K562 (cell line): ENCODE measurements around the gene CYP21A2. TPM values are rescaled to one million over a fixed set of nuclear protein-coding genes. Genes with fewer than 3 reads are reported as not detected.

Experiments
- BRF2 ChIP-seq: IDR thresholded peaks from 3 replicates; pipeline ENCODE4 v1.6.1; 2011; ENCODE audit warnings: borderline replicate concordance, mild to moderate bottlenecking; ENCODE audit not compliant: insufficient read length, insufficient read depth
- CBFA2T2 ChIP-seq: fragments of 450-650 bp; conservative IDR thresholded peaks from 2 replicates; pipeline ENCODE4 v1.6.1; 2017; ENCODE audit warnings: mild to moderate bottlenecking
- CBX3 ChIP-seq, 2 experiments: IDR thresholded peaks; 1 replicate in 1 of 2; 2 replicates in 1 of 2; pipeline ENCODE4 v1.6.1; 2012; ENCODE audit warnings: inconsistent platforms in 2 of 2, low read length in 2 of 2, borderline replicate concordance in 1 of 2, control low read depth in 1 of 2
- DNMT1 ChIP-seq: fragments of 450-650 bp; IDR thresholded peaks from 2 replicates; pipeline ENCODE4 v1.6.1; 2016; ENCODE audit warnings: antibody characterized with exemption, mild to moderate bottlenecking
- E2F3 ChIP-seq: fragments of 250-450 bp; sonication (Bioruptor Pico); IDR thresholded peaks from 2 replicates; pipeline ENCODE4 v1.4.0; 2020; ENCODE audit warnings: mild to moderate bottlenecking
- EGR1 ChIP-seq: fragments of 450-650 bp; conservative IDR thresholded peaks from 2 replicates; pipeline ENCODE4 v1.6.1; 2017; ENCODE audit warnings: mild to moderate bottlenecking
- ESRRB ChIP-seq: fragments of 250-450 bp; sonication (Bioruptor Pico); IDR thresholded peaks from 2 replicates; pipeline ENCODE4 v1.5.0; 2020; ENCODE audit warnings: mild to moderate bottlenecking, moderate library complexity, borderline replicate concordance
- HES1 ChIP-seq: fragments of 450-650 bp; IDR thresholded peaks from 2 replicates; pipeline ENCODE4 v1.6.1; 2016; ENCODE audit warnings: low read depth, mild to moderate bottlenecking, moderate library complexity
- JUN ChIP-seq, 2 experiments: sonication (generic) in 1 of 2; formaldehyde crosslinking in 1 of 2; IDR thresholded peaks; 2 replicates each; pipeline versions ENCODE4 v1.6.1 to v1.8.0; 2012 to 2022; ENCODE audit warnings: borderline replicate concordance in 2 of 2, mild to moderate bottlenecking in 2 of 2, improper control_type of control experiment in 1 of 2, low read depth in 1 of 2, low read length in 1 of 2, missing genetic modification reagents in 1 of 2
- MTA3 ChIP-seq: fragments of 450-650 bp; formaldehyde crosslinking; IDR thresholded peaks from 2 replicates; pipeline ENCODE4 v1.6.1; 2017; ENCODE audit warnings: mild to moderate bottlenecking, borderline replicate concordance
- NCOR1 ChIP-seq: fragments of 450-650 bp; IDR thresholded peaks from 2 replicates; pipeline ENCODE4 v1.6.1; 2016; ENCODE audit warnings: mild to moderate bottlenecking, moderate library complexity
- POLR2B ChIP-seq: fragments of 450-650 bp; IDR thresholded peaks from 2 replicates; pipeline ENCODE4 v1.6.1; 2018; ENCODE audit warnings: low read depth; ENCODE audit not compliant: partially characterized antibody
- PRDM10 ChIP-seq: fragments of 450-650 bp; IDR thresholded peaks from 2 replicates; pipeline ENCODE4 v1.6.1; 2018; ENCODE audit not compliant: partially characterized antibody
- SRSF7 ChIP-seq: fragments of 200-400 bp; formaldehyde crosslinking; optimal IDR thresholded peaks from 2 replicates; pipeline ENCODE3; 2017; ENCODE audit warnings: mild to moderate bottlenecking, low read depth, low read length
- TEAD4 ChIP-seq, 2 experiments: sonication (generic) in 1 of 2; formaldehyde crosslinking in 1 of 2; IDR thresholded peaks; 2 replicates each; pipeline versions ENCODE4 v1.6.1 to v1.8.0; 2012 to 2022; ENCODE audit warnings: borderline replicate concordance in 1 of 2, inconsistent platforms in 1 of 2, low read length in 1 of 2, mild to moderate bottlenecking in 1 of 2, missing genetic modification reagents in 1 of 2
- ZBTB1 ChIP-seq: sonication (generic); formaldehyde crosslinking; IDR thresholded peaks from 2 replicates; pipeline ENCODE4 v1.8.1; 2023; ENCODE audit warnings: missing genetic modification reagents, low read depth, mild to moderate bottlenecking, borderline replicate concordance
- ZC3H11A ChIP-seq: IDR thresholded peaks from 2 replicates; pipeline ENCODE4 v1.6.1; 2012; ENCODE audit warnings: low read depth, low read length, improper control_type of control experiment
- ZNF12 ChIP-seq: sonication (generic); formaldehyde crosslinking; IDR thresholded peaks from 2 replicates; pipeline ENCODE4 v1.4.0; 2020; ENCODE audit warnings: mild to moderate bottlenecking, missing genetic modification reagents
- ZNF41 ChIP-seq: fragments of 250-450 bp; sonication (Bioruptor Pico); conservative IDR thresholded peaks from 2 replicates; pipeline ENCODE4 v1.4.0; 2020; ENCODE audit warnings: mild to moderate bottlenecking
- ZNF655 ChIP-seq: fragments of 250-450 bp; sonication (Bioruptor Pico); IDR thresholded peaks from 2 replicates; pipeline ENCODE4 v1.5.0; 2021
- polyA plus RNA-seq, 8 experiments: library from polyadenylated mRNA; depleted of rRNA in 4 of 8; stranded (reverse) in 5 of 8; unstranded in 3 of 8; fragments of >200 nt; fragmentation: Nextera tagmentation in 2 of 8; fragmentation: Illumina TruSeq in 1 of 8; extraction: Ambion mirVana in 2 of 8; extraction: Trizol in 1 of 8; gene quantifications; 2 replicates each; pipeline versions ENCODE4 v1.2.1 to v1.2.3, GENCODE V29; 2011 to 2014; ENCODE audit warnings: inconsistent platforms in 1 of 8, missing spikeins in 1 of 8
- total RNA-seq, 7 experiments: library from RNA; depleted of rRNA in 6 of 7; stranded (reverse); fragments of >200 nt in 6 of 7; fragmentation: Illumina TruSeq in 2 of 7; extraction: Trizol in 2 of 7; gene quantifications; 2 replicates each; pipeline versions ENCODE4 v1.2.1 to v1.2.3, GENCODE V29; 2011 to 2021; ENCODE audit warnings: low replicate concordance in 1 of 7

The CYP21A2 gene
- total and polyA plus RNA-seq, 9 of the 15 experiments (the other 6 are each of a cell fraction or from before 2014, with no cell fraction given) = 0.03 to 1.4 (median 0.19) TPM

- TF ChIP-seq HES1 (peak; percentile 76), ZNF655 (no peak), CBX3 (IDR thresholded peaks at IDR 0.05; ENCODE audit: borderline replicate concordance in 1 of 2, low read length in 2 of 2) (0 out of 3 replicates have a peak, but pooled peaks of 1 of the 2 experiments have one; percentile 32), MTA3 (no peak), POLR2B (no peak), TEAD4 (IDR thresholded peaks at IDR 0.05; ENCODE audit: low read length) (peak; percentile 15; the same call in 1 of the 2 replicates), TEAD4 (CRISPR knock-in tag; IDR thresholded peaks at IDR 0.05; ENCODE audit: borderline replicate concordance) (no peak), ZC3H11A (no peak), ZNF41 (CRISPR knock-in tag) (no peak), JUN (IDR thresholded peaks at IDR 0.05; ENCODE audit: borderline replicate concordance, low read depth, low read length) (peak; percentile 21; the same call in 1 of the 2 replicates), JUN (CRISPR knock-in tag; IDR thresholded peaks at IDR 0.05; ENCODE audit: borderline replicate concordance) (no peak), EGR1 (peak; percentile 77), BRF2 (no peak), E2F3 (CRISPR knock-in tag) (no peak), ZBTB1 (CRISPR knock-in tag) (peak; percentile 97), NCOR1 (no peak), DNMT1 (no peak), SRSF7 (no peak), ESRRB (CRISPR knock-in tag) (no peak), ZNF12 (CRISPR knock-in tag) (0 out of 2 replicates have a peak, but pooled peaks have one; percentile 5), PRDM10 (peak; percentile 25), CBFA2T2 (peak; percentile 31; the same call in 1 of the 2 replicates)
Observed at GRCh38 chr6:32086661-32087573, 48.7 kb downstream of the CYP21A2 start (continued).
